ENCODE results near the gene HNRNPL.
"Not testable (repeated sequence)": the region's sequence is repeated elsewhere in the genome, so short reads cannot be mapped to it uniquely, and the experiment has no call there.

The HNRNPL gene

DNA sequence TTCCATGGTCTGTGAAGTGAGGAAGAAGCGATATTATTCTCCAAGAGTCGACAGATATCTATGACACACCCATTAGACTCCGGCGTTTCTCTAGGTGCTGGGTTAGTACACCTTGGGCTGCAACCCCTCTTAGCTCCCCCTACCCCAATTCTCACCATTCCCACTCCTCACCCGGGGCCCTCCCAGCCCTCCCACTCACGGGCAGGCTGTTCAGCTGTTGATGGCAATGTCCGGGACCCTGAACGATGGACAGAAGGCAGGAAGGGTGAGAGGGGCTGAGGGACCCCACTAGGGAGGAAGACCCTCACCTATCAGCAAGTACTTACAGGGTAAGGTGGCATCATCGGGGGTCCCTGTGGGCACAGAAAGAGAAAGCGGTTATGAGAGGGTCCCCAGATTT is 46.2 kb downstream of the HNRNPL start:
- DNase-seq (ENCODE audit: low read depth, low spot score) = no peak

DNA sequence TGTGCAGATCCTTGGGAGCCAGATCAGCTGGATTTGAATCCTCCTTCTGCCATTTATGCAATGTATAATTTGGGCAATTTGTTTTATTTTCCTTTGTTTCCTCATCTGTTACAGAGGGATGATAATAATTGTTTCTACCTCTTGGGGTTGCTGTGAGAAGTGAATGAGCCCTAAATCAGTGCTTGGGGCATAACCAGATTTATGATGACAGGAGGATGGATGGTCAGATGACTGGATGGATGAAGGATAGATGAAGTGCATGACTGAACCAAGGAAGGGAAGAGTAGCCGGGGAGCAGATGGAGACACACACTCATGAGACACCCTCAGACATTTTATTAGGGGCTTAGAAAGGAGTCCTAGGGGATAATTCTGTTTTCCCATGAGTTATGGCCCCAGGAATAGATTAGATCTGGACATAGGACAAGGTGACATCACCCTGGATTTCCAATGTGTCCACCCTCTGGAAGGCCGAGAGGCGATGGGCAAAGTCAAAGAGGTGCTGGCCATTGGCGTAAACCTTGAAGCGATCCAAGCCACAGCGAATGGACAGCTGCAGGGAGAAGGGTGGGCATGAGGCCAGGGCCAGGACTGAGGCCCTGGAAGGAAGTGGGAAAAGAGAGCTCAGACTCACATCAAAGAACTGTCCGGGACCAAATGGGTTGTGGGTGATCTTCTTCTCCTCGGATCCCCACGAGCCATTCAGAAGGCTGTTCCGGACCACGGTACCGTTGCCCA is 48.3 kb downstream of the HNRNPL start:
- DNase-seq (ENCODE audit: low read depth, low spot score) = no peak

DNA sequence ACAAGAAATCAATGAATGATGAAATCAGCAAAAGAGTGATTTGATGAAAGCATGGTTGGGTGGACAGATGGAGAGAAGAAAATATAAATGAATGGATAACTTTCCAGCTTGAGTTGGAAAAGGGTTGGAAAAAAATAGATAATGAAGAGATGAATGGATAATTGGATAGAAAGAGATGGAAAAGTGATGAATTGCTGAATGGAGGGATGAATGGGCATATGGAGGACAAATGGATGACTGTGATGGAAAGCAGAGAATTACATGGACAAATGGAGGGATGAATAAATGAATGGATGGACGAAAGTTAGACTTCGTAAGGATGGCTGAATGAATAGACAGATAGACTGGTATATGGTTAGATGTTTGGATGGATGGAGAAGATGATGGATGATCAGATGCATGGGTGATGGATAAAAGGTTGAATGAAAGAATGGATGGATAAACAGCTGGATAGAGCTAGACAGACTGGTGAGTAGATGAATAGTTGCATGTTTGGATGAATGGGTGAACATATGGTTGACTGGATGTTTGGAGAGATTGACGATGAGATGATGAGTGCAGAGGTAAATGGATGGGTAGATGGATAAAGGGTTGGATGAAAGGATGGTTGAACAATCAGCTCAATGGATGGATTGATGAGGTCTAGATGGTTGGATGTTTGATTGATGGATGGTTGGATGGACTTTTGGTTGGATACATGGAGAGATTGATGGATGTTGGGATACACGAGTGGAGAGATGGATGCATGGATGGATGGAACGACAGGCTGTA is 49.0 kb downstream of the HNRNPL start:
- DNase-seq (ENCODE audit: low read depth, low spot score) = no peak

DNA sequence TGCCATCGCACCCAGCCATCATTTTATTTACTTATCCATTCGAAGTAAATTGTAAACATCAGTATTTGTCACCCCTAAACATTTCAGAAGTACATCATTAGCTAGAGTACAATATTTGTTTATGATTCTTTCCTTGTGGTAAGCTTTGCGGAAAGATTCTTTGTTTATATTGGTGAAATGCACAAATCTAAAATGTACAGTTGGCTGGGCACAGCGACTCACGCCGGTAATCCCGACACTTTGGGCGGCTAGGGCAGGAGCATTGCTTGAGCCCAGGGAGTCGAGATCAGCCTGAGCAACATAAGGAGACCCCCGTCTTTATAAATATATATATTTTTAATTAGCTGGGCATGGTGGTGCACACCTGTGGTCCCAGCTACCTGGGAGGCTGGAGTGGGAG is 50.7 kb downstream of the HNRNPL start:
- no peak for DNase-seq (ENCODE audit: low read depth, low spot score)

DNA sequence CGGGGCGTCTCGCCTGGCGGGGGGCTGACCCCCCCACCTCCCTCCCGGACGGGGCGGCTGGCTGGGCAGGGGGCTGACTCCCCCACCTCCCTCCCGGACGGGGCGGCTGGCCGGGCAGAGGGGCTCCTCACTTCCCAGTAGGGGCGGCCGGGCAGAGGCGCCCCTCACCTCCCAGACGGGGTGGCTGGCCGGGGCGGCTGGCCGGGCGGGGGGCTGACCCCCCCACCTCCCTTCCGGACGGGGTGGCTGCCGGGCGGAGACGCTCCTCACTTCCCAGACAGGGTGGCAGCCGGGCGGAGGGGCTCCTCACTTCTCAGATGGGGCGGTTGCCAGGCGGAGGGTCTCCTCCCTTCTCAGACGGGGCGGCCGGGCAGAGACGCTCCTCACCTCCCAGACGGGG is 52.0 kb downstream of the HNRNPL start:
- not testable (repeated sequence) for DNase-seq (ENCODE audit: low read depth, low spot score)

DNA sequence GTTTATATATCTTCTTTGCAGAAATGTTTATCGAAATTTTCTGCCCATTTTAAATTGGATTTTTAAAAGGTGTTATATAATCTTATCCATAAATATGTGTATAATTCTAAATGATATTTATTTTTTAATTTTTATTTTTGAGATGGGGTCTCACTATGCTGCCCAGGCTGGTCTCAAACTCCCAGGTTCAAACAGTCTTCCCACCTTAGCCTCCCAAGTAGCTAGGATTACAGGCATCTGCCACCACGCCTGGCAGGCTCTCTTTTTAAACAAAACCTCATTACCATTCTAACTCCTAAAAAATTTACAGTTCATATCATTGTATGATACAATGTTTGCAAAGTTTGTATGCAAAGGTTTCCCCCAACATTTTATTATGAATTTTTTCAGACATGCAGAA is 53.6 kb downstream of the HNRNPL start:
- no peak for DNase-seq (ENCODE audit: low read depth, low spot score)

DNA sequence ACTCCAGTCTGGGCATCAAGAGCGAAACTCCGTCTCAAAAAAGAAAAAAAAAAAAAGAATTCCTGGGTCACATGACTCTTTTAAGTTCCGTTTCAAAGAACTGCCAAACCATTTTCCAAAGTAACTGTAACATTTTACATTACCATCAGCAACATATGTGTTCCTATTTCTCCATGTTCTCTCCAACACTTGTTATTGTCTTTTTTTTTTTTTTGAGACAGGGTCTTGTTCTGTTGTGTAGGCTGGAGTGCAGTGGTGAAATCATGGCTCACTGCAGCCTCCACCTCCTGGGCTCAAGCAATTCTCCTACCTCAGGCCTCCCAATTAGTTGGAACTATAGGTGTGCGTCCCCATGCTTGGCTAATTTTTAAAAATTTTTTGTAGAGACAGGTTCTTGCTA is 54.2 kb downstream of the HNRNPL start:
- no peak for DNase-seq (ENCODE audit: low read depth, low spot score)

DNA sequence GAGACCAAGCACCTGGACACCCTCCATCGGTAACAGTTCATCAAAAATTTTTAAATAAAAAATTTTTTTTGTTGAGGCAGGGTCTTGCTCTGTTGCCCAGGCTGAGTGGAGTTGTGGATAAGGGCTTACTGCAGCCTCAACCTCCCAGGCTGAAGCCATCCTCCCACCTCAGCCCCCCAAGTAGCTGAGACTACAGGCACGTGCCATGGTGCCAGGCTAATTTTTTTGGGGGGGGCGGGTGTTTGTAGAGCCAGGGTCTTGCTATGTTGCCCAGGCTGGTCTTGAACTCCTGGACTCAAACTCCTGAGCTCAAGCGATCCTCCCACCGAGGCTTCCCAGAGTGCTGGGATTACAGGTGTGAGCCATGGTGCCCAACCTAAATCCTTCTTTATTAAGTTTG is 56.1 kb downstream of the HNRNPL start:
- no peak for DNase-seq (ENCODE audit: low read depth, low spot score)

DNA sequence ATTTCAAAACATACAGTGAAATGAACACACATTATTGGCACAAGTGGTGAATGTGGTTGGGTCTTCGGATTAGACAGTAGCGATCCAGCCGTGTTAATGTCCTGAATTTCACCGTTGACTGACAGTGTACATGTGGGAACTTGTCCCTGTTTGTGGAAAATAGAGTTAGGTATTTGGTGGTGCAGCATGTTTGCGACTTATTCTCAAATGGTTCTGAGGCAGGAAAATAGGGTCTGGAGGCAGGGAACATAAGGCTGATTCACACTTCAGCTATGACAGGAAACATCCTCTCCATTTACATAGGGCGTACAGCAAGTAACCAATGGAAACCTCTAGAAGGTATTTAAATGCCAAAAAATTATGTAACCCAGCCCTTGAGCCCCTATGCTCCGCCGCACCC is 56.6 kb downstream of the HNRNPL start:
- DNase-seq (ENCODE audit: low read depth, low spot score) = peak; percentile 51

DNA sequence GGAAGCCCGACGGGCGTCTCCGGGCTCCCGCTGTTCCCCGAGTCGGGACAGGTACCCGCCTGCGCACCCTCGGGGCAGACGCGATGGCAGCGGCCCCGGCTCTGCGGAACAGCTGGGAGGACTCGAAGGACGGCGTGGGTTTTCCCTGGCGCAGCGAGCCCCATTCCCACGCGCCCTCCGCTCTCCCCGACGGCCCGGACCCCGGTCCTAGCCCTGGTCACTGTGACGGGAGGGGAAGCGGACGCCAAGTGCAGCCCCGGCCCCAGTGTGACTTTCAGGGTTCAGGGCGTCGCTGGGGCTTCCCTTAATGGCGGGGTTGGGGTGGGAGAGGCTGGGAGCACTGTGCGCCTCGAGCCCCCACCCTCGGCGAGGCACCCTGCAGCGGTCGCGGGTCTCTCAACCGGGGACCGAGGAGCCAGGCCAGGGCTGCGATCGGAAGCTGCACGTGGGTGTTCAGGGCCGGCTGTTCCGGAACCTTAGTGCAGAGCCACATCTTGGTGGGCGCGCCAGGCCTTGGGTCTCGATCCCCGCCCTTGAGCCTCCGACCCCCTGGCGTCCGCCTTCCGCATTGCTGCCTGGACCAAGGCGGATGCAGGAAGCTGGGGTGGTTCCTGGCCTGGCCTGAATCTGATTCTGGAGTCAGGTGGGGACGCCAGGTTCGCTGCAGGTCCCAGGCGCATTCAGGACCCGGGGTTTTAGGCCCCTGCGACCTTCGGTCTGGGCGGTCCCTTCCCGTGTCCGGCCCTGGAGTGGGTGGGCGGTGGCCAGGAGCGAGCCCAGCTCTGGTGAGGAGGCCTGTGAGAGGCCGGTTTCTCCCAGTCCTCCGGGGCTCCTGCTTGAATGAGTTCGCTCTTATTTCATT is 57.3 kb downstream of the HNRNPL start:
- peak; percentile 36 for DNase-seq (ENCODE audit: low read depth, low spot score)

DNA sequence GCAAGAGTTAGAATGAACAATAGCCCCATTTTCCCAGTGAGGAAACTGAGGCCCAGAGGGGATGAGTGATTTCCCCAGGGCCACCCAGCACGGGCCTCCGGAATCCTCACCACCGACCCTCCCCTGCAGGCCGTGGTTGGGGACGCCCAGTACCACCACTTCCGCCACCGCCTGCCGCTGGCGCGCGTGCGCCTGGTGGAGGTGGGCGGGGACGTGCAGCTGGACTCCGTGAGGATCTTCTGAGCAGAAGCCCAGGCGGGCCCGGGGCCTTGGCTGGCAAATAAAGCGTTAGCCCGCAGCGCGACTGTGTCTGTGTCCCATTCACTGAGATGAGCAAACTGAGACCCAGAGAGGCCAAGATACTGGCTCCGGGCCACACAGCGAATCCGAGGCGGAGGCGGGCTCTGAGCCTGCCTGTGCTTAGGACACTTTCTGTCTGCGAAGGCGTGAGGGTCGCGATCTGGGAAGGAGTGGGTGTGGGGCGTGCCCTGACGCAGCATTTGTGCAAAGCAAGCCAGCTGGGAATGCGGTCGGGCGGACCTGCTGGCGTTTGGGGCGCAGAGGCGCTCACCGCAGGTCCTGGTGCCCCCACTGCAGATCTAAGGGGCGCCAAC is 58.2 kb downstream of the HNRNPL start:
- DNase-seq (ENCODE audit: low read depth, low spot score) = not testable (repeated sequence)

DNA sequence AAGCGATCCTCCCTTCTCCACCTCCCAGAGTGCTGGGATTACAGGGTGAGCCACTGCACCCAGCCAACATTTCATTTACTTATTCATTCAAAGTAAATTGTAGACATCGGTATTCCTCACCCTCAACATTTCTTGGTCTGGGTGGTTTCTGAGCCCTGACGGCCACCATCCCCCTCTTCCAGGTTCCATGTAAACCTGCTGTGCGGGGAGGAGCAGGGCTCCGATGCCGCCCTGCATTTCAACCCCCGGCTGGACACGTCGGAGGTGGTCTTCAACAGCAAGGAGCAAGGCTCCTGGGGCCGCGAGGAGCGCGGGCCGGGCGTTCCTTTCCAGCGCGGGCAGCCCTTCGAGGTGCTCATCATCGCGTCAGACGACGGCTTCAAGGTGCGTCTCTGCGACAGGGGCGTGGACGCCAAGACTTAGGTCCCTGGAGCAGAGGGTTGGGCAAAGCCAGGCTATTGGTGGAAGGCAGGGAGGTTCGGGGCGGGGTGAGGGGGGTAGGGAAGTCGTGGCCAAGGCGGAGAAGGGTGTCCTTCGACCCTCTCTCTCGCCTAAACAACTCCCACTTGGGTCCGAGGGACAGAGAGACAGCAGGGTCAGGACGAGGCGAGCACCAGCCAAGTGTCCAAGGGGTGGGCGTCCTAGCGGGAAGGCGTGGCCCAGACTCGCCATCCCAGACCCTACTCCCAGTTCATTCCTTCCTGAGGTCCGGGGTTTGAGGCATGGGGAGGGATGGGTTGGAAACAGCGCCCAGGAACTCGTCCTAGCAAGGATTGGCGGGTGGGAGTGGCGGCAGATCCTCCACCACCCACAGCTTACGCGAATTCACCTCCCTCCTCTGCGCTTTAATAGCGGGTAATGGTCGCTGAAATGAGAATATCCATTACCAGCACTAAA is 59.0 kb downstream of the HNRNPL start:
- DNase-seq (ENCODE audit: low read depth, low spot score) = not testable (repeated sequence)

DNA sequence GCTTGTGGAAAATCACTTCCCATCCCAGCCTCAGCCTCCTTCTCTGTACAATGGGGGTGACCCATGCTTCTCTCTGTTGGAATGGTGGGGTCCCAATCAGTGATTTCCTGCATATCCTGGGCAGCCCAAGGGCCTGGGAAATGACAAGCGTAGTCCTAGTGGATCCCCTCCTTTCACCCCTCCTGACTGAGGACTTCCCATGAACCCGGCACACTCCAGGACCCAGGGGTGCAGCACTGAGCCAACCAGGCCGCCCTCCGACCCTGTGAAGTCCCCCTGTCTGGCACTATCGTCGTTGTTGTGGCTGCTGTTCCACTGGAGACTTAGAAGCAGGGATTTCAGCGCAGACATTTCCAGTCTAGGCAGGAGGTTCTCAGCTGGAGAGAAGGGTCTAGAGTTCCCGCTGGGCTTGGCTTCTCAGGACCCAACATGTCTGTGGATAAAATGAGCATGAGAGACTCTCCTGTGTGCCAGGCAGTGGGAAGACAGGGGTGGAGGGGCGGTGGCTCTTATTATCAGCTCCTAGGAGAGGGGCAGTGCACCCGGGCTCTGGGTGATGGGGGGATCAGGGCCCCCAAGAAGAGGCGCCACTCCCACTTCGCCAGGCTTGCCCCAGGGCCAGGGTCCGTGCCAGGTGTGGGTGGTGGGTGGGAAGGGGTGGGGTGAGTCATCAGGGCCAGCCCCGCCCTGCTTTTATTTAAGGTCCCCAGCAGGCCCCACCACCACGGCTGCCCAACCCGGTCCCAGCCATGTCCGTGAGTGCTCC is 61.1 kb downstream of the HNRNPL start, which contains the start of gene LGALS7B:
Gene LGALS7B, plus strand, starts transcription at position 723 of the 766 bp plus-strand sequence. Its CDS starts 27 bp downstream, at position 750.
- DNase-seq (ENCODE audit: low read depth, low spot score) = no peak

DNA sequence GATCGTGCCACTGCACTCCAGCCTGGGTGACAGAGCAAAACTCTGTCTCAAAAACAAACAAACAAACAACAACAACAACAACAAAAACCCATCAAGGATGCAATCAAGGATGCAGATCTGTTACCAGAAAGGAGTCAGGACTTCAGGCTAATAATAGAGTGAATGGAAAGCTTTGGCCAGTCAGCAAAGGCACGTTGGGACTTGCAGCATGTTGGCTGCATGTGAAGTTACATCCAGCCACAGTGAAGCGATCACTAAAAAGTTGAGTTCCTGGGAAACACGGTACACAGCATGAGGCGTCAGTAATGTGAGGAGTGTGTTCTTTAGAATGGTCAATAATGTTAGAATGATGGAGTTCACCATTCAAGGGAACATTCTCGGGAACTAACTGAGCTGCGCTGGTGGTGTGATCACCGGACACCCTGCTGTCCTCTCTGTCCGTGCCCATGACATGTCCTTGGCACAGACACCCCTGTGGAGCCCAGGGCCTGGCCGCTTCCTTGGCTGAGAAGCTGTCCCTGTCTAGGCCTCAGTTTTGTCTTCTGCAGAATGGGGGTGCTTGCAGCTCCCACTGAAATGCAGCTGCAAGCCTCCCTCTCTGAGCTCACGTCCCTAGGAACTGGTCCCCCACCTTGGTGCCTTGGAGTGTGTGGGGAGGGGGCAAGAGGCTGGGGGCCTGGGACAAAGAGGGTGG is 63.1 kb downstream of the HNRNPL start:
- no peak for DNase-seq (ENCODE audit: low read depth, low spot score)
